NCI-H82 (cell line): ENCODE results near the gene RASA3.
A peak's percentile ranks its signal among the peaks of the same experiment; 100 is the strongest.
"Not testable (repeated sequence)": the region's sequence is repeated elsewhere in the genome, so short reads cannot be mapped to it uniquely, and the experiment has no call there.

Experiments
- DNase-seq: peaks from one replicate; lab custom pipeline; 2025; lab: John Stamatoyannopoulos, UW

Gene RASA3

GRCh38 chr13:114142640-114143490, 10.4 kb upstream of the RASA3 start:
- no peak for DNase-seq

GRCh38 chr13:114142137-114142550, 9.7 kb upstream of the RASA3 start:
- no peak for DNase-seq

DNA sequence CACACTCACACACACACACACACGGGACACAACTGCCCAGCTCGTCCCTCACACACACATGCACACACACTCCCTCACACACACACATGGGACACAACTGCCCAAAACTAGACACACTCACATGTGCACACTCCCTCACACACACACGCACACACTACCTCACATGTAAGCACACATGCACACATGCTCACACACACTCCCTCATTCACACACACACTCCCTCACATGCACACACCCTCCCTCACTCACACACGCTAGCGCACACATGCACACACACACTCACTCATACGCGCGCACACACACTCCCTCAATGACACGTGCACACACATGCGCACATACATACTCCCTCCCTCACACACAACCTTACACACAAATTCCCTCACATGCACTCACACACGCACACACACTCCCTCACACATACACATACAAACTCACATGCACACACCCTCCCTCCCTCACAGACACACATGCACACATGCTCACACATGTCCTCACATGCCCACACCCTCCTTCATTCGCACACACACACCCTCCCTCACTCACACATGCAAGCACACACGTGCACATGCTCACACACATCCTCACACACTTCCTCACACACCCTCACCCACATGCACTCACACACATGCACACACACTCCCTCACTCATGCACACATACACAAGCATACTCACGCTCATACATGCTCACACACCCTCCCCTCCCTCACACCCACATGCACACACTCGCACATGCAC, 9.0 kb upstream of the RASA3 start:
- DNase-seq, result no peak

DNA sequence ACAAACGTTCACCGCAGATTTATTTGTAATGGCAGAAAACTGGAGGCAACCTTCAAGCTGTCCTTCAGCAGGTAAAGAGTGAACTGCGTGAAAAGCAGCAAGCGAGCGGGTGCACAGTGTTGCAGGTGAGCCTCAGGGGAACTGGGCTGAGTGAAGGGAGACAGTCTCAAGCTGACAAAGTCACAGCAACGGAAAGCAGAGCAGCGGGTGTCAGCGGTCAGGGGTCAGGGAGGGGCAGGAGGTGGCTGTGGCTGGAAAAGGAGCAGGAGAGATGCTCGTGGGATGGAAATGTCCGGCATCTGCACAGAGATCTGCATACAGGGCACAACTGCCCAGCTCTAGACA, 8.5 kb upstream of the RASA3 start:
- DNase-seq, result no peak

GRCh38 chr13:114140131-114140905, 7.9 kb upstream of the RASA3 start:
- no peak for DNase-seq

- no peak for DNase-seq
Measured at GRCh38 chr13:114136576-114136975, 4.2 kb upstream of the RASA3 start.

DNA sequence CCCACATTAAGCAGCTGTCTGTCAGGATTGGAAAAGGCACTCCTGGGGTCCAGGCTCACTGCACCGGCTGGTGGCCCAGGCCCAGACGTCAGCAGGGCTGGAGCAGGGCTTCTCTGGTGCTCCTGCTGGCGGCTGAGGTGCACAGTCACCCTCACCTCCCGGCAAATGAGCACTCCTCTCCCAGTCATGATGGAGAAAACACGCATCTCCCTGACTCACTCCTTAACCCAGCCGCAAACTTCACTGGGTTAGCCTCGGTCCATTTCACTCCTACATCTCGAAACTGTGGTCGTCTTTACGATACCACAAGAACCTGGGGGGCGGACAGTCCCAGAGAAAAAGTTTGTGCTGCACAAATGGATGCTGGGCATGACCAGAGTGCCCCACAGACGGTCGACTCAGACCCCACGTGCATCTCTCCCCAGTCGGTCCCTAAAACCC, 3.3 kb upstream of the RASA3 start:
- no peak for DNase-seq

DNA sequence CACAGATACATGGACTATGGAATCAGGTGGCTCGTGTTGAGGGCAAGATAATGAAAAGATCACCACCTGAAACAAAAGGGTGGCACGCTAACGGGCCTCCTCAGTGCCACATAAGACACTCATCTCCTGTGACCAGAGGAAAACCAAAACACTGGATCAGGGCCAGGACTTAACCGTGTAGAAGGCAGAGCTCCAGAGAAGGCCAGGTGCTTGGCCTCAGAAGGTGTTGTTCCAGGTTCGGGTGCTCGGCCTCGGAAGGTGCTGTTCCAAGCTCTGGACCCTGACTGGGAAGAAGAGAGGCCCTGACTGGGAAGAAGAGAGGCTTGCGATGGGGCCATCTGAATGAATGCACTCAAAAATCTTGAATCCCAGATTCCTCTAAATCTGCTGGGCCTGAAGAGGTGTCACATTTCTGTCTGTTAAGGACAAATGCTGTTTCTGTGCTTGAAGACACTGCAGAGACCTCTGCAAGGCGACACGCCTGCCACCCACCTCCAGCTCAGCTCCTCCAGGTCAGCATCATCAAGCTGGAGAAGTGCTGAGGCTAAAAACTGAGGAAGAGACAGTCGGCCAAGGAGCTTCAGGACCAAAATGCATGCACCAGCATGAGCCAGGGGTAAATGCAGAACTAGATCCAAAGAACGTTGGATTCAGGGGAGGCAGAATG, 2.7 kb upstream of the RASA3 start:
- no peak for DNase-seq

DNA sequence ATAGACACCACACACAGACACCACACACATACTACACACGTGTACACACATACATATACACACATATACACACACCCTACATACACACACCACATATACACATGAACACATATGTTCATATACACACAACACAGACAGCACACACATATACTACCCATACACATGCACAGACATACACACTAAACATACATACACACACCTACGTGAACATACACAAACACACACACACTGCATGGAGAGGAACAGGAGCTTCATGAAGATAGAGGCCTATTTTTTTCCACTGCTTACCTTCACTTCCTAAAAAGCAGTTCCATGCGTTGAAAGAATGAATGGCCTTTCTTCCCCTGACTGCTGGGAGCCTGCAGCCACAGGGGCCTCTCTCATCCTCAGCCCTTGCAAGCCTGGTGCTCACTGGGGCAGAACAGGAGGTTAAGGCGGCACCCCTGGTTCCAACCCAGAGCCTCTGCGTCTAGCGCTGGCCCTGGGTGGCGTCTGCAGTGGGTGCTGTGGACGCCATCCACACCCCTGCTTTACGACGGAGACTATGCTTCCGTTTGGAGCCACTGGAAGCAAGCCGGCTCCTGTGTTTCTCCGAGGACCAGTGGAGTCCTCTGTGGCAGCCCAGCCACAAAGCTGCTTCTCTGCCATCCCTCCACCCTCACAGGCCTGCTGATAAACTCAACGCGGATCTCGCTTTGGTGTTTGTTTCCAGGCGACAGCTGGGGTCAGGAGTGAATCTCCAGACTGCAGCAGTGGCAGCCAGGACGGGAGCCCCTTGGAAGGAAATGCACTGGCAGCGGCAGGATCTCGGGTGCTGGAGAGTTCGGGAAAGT, 1.9 kb upstream of the RASA3 start:
- DNase-seq, result peak; percentile 59

- DNase-seq, result not testable (repeated sequence)
Measured at GRCh38 chr13:114133552-114133951, 1.1 kb upstream of the RASA3 start.

DNA sequence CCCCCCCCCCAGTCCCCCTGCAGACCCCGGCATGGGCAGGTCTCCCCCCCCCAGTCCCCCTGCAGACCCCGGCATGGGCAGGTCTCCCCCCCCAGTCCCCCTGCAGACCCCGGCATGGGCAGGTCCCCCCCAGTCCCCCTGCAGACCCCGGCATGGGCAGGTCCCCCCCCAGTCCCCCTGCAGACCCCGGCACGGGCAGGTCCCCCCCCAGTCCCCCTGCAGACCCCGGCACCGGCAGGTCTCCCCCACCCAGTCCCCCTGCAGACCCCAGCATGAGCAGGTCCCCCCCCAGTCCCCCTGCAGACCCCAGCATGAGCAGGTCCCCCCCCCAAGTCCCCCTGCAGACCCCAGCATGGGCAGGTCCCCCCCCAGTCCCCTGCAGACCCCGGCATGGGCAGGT, 703 bp upstream of the RASA3 start:
- not testable (repeated sequence) for DNase-seq

GRCh38 chr13:114131583-114132418, 622 bp downstream of the RASA3 start:
- DNase-seq, result peak; percentile 61

- DNase-seq, result peak; percentile 39
Measured at GRCh38 chr13:114130837-114131582, 1.4 kb downstream of the RASA3 start.

GRCh38 chr13:114130131-114130836, 2.1 kb downstream of the RASA3 start:
- DNase-seq, result peak; percentile 42

- no peak for DNase-seq
Measured at GRCh38 chr13:114129649-114130062, 2.8 kb downstream of the RASA3 start.

DNA sequence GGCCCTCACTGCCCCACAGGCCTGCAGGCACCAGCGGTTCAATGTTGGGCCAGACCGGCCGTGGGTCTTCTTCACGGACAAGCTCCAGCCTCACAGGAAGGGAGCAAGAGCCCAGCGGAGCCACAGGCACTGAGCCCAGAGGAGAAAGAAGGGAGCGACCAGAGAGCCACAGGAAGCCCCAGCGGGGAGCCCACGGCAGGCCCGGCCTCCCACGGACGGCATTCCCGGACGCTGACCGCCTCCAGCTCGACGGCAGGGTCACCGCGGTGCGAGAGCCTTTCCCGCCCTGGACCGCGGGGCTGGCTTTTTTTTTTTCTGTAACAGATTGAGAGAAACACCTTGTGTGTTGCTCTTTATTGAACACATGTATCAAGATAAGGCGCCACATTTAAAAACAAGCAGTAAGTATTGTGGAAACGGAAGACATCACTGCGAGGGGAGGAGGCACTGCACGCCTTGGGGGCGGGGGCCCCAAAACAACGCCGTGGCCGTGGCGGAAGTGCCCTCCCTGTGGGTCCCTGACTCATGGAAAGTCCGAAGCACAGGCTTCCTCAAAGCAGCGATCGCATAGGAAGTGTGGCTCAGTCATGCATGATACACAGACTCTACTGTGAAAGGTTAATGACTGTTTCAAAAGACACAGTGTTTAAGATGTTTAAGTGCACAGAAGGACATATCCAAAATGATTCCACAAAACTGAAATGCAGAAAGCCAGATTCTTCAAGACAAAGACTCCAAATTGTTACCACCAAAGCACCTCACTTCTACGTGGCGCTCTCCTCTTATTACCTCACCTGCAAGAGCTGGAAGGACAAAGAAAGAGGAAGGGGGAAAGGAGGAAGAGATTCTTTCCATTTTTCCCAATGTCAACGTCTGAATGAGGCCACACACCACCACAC, 3.5 kb downstream of the RASA3 start:
- no peak for DNase-seq

DNA sequence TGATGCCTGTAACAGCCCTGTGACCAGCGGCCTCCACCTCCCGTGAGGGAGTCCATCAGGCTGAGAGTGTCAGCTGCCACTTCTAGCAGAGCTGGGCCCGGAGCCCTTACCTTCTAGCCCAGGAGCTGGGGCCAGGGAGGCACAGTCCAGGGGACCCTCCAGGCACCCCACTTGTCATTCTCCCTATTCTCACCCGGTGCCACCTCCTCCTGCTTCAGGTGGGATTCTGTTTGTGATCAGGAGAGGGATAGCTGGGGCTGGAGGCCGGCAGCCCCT, 4.1 kb downstream of the RASA3 start:
- DNase-seq, result no peak
